ENCODE data around the gene MAP7. TPM values are rescaled to one million over a fixed set of nuclear protein-coding genes. Genes with fewer than 3 reads are reported as not detected.

Gene MAP7
- total RNA-seq, 1 donor: 1.4 TPM

DNA sequence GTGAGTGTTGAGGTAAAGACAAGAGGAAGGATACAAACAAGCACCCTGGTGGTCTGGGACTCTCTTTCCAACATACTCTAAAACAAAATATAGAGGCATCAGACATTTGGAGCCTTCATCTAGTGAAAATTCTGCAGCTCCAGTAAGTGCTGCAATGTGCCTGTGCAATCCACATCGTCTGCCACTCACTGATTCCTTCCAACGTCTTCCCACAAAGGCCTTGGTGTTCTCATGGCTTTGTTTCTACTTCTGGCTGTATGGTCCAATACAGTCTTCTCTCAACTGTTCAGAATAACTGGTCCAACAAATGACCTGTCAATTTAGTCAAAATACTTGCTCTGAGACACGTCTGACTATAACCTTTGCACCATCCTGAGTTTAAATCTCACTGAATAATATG, 125.8 kb downstream of the MAP7 start:
- Histone ChIP-seq H3K4me1 (ENCODE audit: insufficient read depth, low read length) (no peaks in the 10 kb centered on the region), H3K27me3 (ENCODE audit: insufficient read depth, low read length) (peaks cover 6% of the 10 kb centered on the region), H3K4me3 (ENCODE audit: insufficient read depth, low read length) (no peak overlapping the region), H3K36me3 (ENCODE audit: insufficient read depth, low read length) (no peaks in the 10 kb centered on the region), H3K79me2 (ENCODE audit: insufficient read depth, low read length) (no peaks in the 10 kb centered on the region), H3K27ac (ENCODE audit: low read depth, low read length) (no peak overlapping the region), H3K4me2 (ENCODE audit: insufficient read depth, low read length) (no peak overlapping the region), H4K20me1 (ENCODE audit: insufficient read depth, low read length) (no peaks in the 10 kb centered on the region), H2AFZ (ENCODE audit: low read length) (no peak overlapping the region), H3K9me3 (ENCODE audit: low read depth, low read length) (no peaks in the 10 kb centered on the region)
- TF ChIP-seq, protein P1, sequence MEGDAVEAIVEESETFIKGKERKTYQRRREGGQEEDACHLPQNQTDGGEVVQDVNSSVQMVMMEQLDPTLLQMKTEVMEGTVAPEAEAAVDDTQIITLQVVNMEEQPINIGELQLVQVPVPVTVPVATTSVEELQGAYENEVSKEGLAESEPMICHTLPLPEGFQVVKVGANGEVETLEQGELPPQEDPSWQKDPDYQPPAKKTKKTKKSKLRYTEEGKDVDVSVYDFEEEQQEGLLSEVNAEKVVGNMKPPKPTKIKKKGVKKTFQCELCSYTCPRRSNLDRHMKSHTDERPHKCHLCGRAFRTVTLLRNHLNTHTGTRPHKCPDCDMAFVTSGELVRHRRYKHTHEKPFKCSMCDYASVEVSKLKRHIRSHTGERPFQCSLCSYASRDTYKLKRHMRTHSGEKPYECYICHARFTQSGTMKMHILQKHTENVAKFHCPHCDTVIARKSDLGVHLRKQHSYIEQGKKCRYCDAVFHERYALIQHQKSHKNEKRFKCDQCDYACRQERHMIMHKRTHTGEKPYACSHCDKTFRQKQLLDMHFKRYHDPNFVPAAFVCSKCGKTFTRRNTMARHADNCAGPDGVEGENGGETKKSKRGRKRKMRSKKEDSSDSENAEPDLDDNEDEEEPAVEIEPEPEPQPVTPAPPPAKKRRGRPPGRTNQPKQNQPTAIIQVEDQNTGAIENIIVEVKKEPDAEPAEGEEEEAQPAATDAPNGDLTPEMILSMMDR (IDR thresholded peaks at IDR 0.05; ENCODE audit: extremely low read depth, low read depth, low read length): no peak
- DNase-seq (ENCODE audit: insufficient read length, low spot score, missing footprints): no peak

- peaks cover 6% of the 10 kb centered on the region for H3K27me3 ChIP-seq (ENCODE audit: insufficient read depth, low read length)
- H3K27ac ChIP-seq (ENCODE audit: low read depth, low read length): no peak overlapping the region
- DNase-seq (ENCODE audit: insufficient read length, low spot score, missing footprints): no peak
- H3K4me3 ChIP-seq (ENCODE audit: insufficient read depth, low read length): no peak overlapping the region
- H3K9me3 ChIP-seq (ENCODE audit: low read depth, low read length): no peaks in the 10 kb centered on the region
- H4K20me1 ChIP-seq (ENCODE audit: insufficient read depth, low read length): no peaks in the 10 kb centered on the region
- no peaks in the 10 kb centered on the region for H3K79me2 ChIP-seq (ENCODE audit: insufficient read depth, low read length)
- no peak overlapping the region for H3K4me2 ChIP-seq (ENCODE audit: insufficient read depth, low read length)
- H3K4me1 ChIP-seq (ENCODE audit: insufficient read depth, low read length): no peaks in the 10 kb centered on the region
- H2AFZ ChIP-seq (ENCODE audit: low read length): no peak overlapping the region
- H3K36me3 ChIP-seq (ENCODE audit: insufficient read depth, low read length): no peaks in the 10 kb centered on the region
- TF ChIP-seq, protein P1 (IDR thresholded peaks at IDR 0.05; ENCODE audit: extremely low read depth, low read depth, low read length): no peak
These were observed 128.6 kb downstream of the MAP7 start for GRCh38 chr6:136421537-136422158.

- Histone ChIP-seq H3K27ac (ENCODE audit: low read depth, low read length) (no peak overlapping the region), H3K79me2 (ENCODE audit: insufficient read depth, low read length) (no peaks in the 10 kb centered on the region), H4K20me1 (ENCODE audit: insufficient read depth, low read length) (no peaks in the 10 kb centered on the region), H3K27me3 (ENCODE audit: insufficient read depth, low read length) (peaks cover 2% of the 10 kb centered on the region), H3K4me1 (ENCODE audit: insufficient read depth, low read length) (no peaks in the 10 kb centered on the region), H2AFZ (ENCODE audit: low read length) (no peak overlapping the region), H3K36me3 (ENCODE audit: insufficient read depth, low read length) (no peaks in the 10 kb centered on the region), H3K4me3 (ENCODE audit: insufficient read depth, low read length) (no peak overlapping the region), H3K9me3 (ENCODE audit: low read depth, low read length) (no peaks in the 10 kb centered on the region), H3K4me2 (ENCODE audit: insufficient read depth, low read length) (no peak overlapping the region)
- TF ChIP-seq, protein P1 (IDR thresholded peaks at IDR 0.05; ENCODE audit: extremely low read depth, low read depth, low read length): no peak
- DNase-seq (ENCODE audit: insufficient read length, low spot score, missing footprints): no peak
These were observed 129.4 kb downstream of the MAP7 start for GRCh38 chr6:136420853-136421252.

DNA sequence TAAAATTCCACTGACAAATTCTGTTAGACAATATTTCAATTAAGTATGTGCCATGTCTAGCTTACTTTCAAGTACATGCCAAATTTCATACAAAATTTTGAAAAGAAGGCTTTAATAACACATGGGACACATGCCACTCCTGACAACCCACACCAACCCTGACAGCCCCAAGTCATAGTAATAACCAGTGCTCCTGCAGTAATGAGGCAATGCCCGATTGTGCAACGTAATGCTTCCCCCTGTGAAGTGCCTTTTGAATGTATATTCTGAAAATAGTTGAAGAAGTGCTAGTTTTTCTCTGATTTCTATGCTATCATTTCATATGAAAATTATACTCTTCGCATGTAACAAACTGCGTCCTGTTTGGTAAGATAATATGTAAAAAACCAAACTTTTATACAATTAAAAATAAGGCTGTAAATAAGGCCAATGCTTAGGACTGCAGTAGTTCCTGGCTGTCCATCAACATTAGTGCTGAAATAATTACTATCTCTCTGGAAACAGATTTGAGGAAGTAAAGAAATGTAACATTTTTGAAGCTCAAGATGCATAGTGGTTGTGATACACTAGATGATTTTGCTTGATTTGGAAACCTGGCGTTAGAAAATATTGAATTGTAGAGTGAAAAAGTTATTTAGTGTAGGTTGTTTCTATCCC, 134.7 kb downstream of the MAP7 start:
- H3K4me1 ChIP-seq (ENCODE audit: insufficient read depth, low read length): no peaks in the 10 kb centered on the region
- no peak overlapping the region for H3K27ac ChIP-seq (ENCODE audit: low read depth, low read length)
- H3K27me3 ChIP-seq (ENCODE audit: insufficient read depth, low read length): no peaks in the 10 kb centered on the region
- TF ChIP-seq, protein P1 (IDR thresholded peaks at IDR 0.05; ENCODE audit: extremely low read depth, low read depth, low read length): no peak
- no peaks in the 10 kb centered on the region for H4K20me1 ChIP-seq (ENCODE audit: insufficient read depth, low read length)
- H3K79me2 ChIP-seq (ENCODE audit: insufficient read depth, low read length): no peaks in the 10 kb centered on the region
- H3K9me3 ChIP-seq (ENCODE audit: low read depth, low read length): no peaks in the 10 kb centered on the region
- no peak overlapping the region for H3K4me3 ChIP-seq (ENCODE audit: insufficient read depth, low read length)
- no peak for DNase-seq (ENCODE audit: insufficient read length, low spot score, missing footprints)
- no peak overlapping the region for H2AFZ ChIP-seq (ENCODE audit: low read length)
- H3K36me3 ChIP-seq (ENCODE audit: insufficient read depth, low read length): no peaks in the 10 kb centered on the region
- H3K4me2 ChIP-seq (ENCODE audit: insufficient read depth, low read length): no peak overlapping the region

Measured in osteoblast (primary cell).